PFSK-1 (cell line): ENCODE results near the gene SEC16B.

Source experiments
- FOXP2 ChIP-seq: optimal IDR thresholded peaks from 2 replicates; pipeline ENCODE3; 2011; ENCODE audit warnings: borderline replicate concordance, control low read depth, inconsistent platforms; ENCODE audit not compliant: insufficient read depth; ENCODE audit errors: extremely low read length, extremely low read depth
- TAF1 ChIP-seq: IDR thresholded peaks from 2 replicates; pipeline ENCODE4 v1.6.1; 2012; ENCODE audit warnings: low read length, control low read depth, borderline replicate concordance; ENCODE audit not compliant: insufficient read depth

GRCh38 chr1:177932123-177932522 lies 37.7 kb downstream of the SEC16B start:
- TF ChIP-seq TAF1 (no peak), FOXP2 (no peak)
